Nephron progenitor cell (in vitro differentiated cells): ENCODE measurements around the gene PNPLA3.

Experiments used
- DNase-seq: peaks from one replicate; pipeline ENCODE4 v3.0.0; 2021
- H3K27ac Mint-ChIP-seq: 2 replicates; pipeline ENCODE4 v1.8.0; 2021; ENCODE audit warnings: mild to moderate bottlenecking, moderate library complexity, mixed read lengths
- H3K27me3 Mint-ChIP-seq: 2 replicates; pipeline ENCODE4 v1.8.0; 2021; ENCODE audit warnings: mild to moderate bottlenecking, low read depth, mixed read lengths; ENCODE audit not compliant: poor library complexity
- H3K36me3 Mint-ChIP-seq: 2 replicates; pipeline ENCODE4 v1.8.0; 2021; ENCODE audit warnings: low read depth, mixed read lengths
- H3K4me1 Mint-ChIP-seq: 2 replicates; pipeline ENCODE4 v1.8.0; 2021; ENCODE audit warnings: mixed read lengths
- H3K4me3 Mint-ChIP-seq: 2 replicates; pipeline ENCODE4 v1.8.0; 2021; ENCODE audit warnings: mild to moderate bottlenecking, moderate library complexity, mixed read lengths
- H3K9me3 Mint-ChIP-seq: 2 replicates; pipeline ENCODE4 v1.8.0; 2021; ENCODE audit warnings: mild to moderate bottlenecking, moderate library complexity, mixed read lengths
- CTCF ChIP-seq: fragments of 200-600 bp; sonication (generic); IDR thresholded peaks from 2 replicates; pipeline ENCODE4 v1.5.0; 2021; ENCODE audit warnings: antibody characterized with exemption

Gene PNPLA3

GRCh38 chr22:43911351-43911750 is 12.3 kb upstream of the PNPLA3 start:
- Mint-ChIP-seq H3K27ac (no peak overlapping the region), H3K9me3 (peaks cover 4% of the 10 kb centered on the region), H3K4me1 (peaks cover 15% of the 10 kb centered on the region), H3K27me3 (peaks cover 61% of the 10 kb centered on the region), H3K36me3 (no peaks in the 10 kb centered on the region), H3K4me3 (no peak overlapping the region)
- TF ChIP-seq CTCF, result no peak
- no peak for DNase-seq

GRCh38 chr22:43917521-43917920 is 6.1 kb upstream of the PNPLA3 start:
- Mint-ChIP-seq H3K4me1 (no peaks in the 10 kb centered on the region), H3K27ac (no peak overlapping the region), H3K4me3 (no peak overlapping the region), H3K27me3 (peaks cover 42% of the 10 kb centered on the region), H3K36me3 (no peaks in the 10 kb centered on the region), H3K9me3 (peaks cover 4% of the 10 kb centered on the region)
- no peak for TF ChIP-seq CTCF
- no peak for DNase-seq

- Mint-ChIP-seq H3K4me3 (no peak overlapping the region), H3K27ac (no peak overlapping the region), H3K4me1 (peaks cover 7% of the 10 kb centered on the region), H3K9me3 (no peaks in the 10 kb centered on the region), H3K27me3 (peaks cover 27% of the 10 kb centered on the region), H3K36me3 (no peaks in the 10 kb centered on the region)
- no peak for TF ChIP-seq CTCF
- DNase-seq, result no peak
These were observed 4.3 kb upstream of the PNPLA3 start for GRCh38 chr22:43919106-43919973.

GRCh38 chr22:43921370-43921769 is 2.2 kb upstream of the PNPLA3 start:
- Mint-ChIP-seq H3K4me3 (no peak overlapping the region), H3K4me1 (peaks cover 22% of the 10 kb centered on the region), H3K27me3 (peaks cover 29% of the 10 kb centered on the region), H3K27ac (no peak overlapping the region), H3K36me3 (no peaks in the 10 kb centered on the region), H3K9me3 (no peaks in the 10 kb centered on the region)
- no peak for DNase-seq
- TF ChIP-seq CTCF, result no peak

GRCh38 chr22:43922123-43922522 is 1.5 kb upstream of the PNPLA3 start:
- no peak overlapping the region for H3K4me3 Mint-ChIP-seq
- TF ChIP-seq CTCF, result no peak

GRCh38 chr22:43923191-43923590 is 414 bp upstream of the PNPLA3 start:
- peaks cover 23% of the 10 kb centered on the region for H3K27me3 Mint-ChIP-seq
- no peak overlapping the region for H3K27ac Mint-ChIP-seq
- no peaks in the 10 kb centered on the region for H3K9me3 Mint-ChIP-seq
- TF ChIP-seq CTCF, result no peak
- H3K4me1 Mint-ChIP-seq, result peaks cover 23% of the 10 kb centered on the region
- no peak for DNase-seq
- H3K36me3 Mint-ChIP-seq, result peaks cover 7% of the 10 kb centered on the region
- H3K4me3 Mint-ChIP-seq, result peak overlapping the region; percentile 82

More at GRCh38 chr22:43922123-43922522, 1.5 kb upstream of the PNPLA3 start:
- peaks cover 23% of the 10 kb centered on the region for H3K4me1 Mint-ChIP-seq
- H3K36me3 Mint-ChIP-seq, result no peaks in the 10 kb centered on the region
- no peak for DNase-seq
- peaks cover 28% of the 10 kb centered on the region for H3K27me3 Mint-ChIP-seq
- no peaks in the 10 kb centered on the region for H3K9me3 Mint-ChIP-seq
- H3K27ac Mint-ChIP-seq, result no peak overlapping the region
